GM23248 (cell line): Measurements from ENCODE around the gene AFG3L2.

ENCODE experiments used
- EZH2 ChIP-seq: fragments of 200-600 bp; sonication (generic); IDR thresholded peaks from 2 replicates; pipeline ENCODE4 v1.6.1; 2018; ENCODE audit warnings: antibody characterized with exemption, mild to moderate bottlenecking; ENCODE audit not compliant: insufficient read depth, poor library complexity, severe bottlenecking
- EZH2phosphoT487 ChIP-seq: fragments of 200-600 bp; sonication (generic); IDR thresholded peaks from 2 replicates; pipeline ENCODE4 v1.6.1; 2018; ENCODE audit warnings: antibody characterized with exemption, moderate library complexity, mild to moderate bottlenecking, low read depth; ENCODE audit not compliant: insufficient read depth

DNA sequence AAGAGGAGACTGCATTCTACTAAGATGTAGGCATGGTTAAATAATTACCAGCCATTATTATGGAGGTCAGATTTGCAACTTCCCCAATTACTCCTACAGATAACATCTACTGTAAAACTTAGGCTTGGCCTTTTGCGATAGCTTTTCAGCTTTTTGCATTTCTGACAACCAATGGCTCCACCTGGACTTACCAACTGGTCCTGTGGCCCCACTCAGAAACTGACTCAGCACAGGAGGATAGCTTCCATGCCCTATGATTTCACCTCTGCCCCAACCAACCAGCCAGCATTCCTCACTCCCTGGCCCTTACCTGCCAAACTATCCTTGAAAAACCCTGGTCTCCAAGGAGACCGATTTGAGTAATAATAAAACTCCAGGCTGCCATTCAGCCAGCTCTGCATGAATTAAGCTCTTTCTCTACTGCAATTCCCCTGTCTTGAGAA lies 40.8 kb downstream of the AFG3L2 start:
- TF ChIP-seq EZH2phosphoT487 (no peak), EZH2 (no peak)
